ENCODE results near the gene SIGLEC9.

Gene SIGLEC9

GRCh38 chr19:51100601-51101000, 24.1 kb upstream of the SIGLEC9 start:
- H3K4me2 ChIP-seq: no peak overlapping the region
- no peak overlapping the region for H3K4me3 ChIP-seq
- no peaks in the 10 kb centered on the region for H3K27me3 ChIP-seq
- H3K27ac ChIP-seq: no peak overlapping the region
- H3K9me3 ChIP-seq (replicated peaks in 1 of 11): peaks cover 0 to 4% (median 0%) of the 10 kb centered on the region in 11 experiments; a peak in 1 of 22 replicates
- no peak for TF ChIP-seq Cebpa-rat (IDR thresholded peaks at IDR 0.05)
- H3K9ac ChIP-seq: 0 out of 22 replicates have a peak overlapping the region, but pooled peaks of 1 of the 11 experiments have one; percentile 15
- peaks cover 64 to 97% (median 81%) of the 10 kb centered on the region in 11 experiments for H3K36me3 ChIP-seq
- H4K20me1 ChIP-seq: peaks cover 0 to 86% (median 35%) of the 10 kb centered on the region in 11 experiments; a peak in 13 of 22 replicates
- peaks cover 22 to 70% (median 29%) of the 10 kb centered on the region in 10 experiments for H3K4me1 ChIP-seq

- H3K9me3 ChIP-seq (replicated peaks in 1 of 11): peaks cover 0 to 4% (median 0%) of the 10 kb centered on the region in 11 experiments; a peak in 1 of 22 replicates
- 0 out of 22 replicates have a peak overlapping the region, but pooled peaks of 2 of the 11 experiments have one; percentile 0 to 15 for H3K9ac ChIP-seq
- H3K4me1 ChIP-seq: peaks cover 18 to 71% (median 28%) of the 10 kb centered on the region in 10 experiments
- peaks cover 0 to 91% (median 35%) of the 10 kb centered on the region in 11 experiments; a peak in 13 of 22 replicates for H4K20me1 ChIP-seq
- no peak overlapping the region for H3K4me2 ChIP-seq
- H3K27ac ChIP-seq: no peak overlapping the region
- peaks cover 64 to 96% (median 81%) of the 10 kb centered on the region in 11 experiments for H3K36me3 ChIP-seq
- no peak for TF ChIP-seq Cebpa-rat (IDR thresholded peaks at IDR 0.05)
- H3K27me3 ChIP-seq: no peaks in the 10 kb centered on the region
- no peak overlapping the region for H3K4me3 ChIP-seq
Observed at GRCh38 chr19:51101171-51101865, 23.4 kb upstream of the SIGLEC9 start.

- Histone ChIP-seq H3K27me3 (no peaks in the 10 kb centered on the region), H3K4me2 (0 out of 22 replicates have a peak overlapping the region, but pooled peaks of 1 of the 11 experiments have one; percentile 37), H3K27ac (no peak overlapping the region), H4K20me1 (peaks cover 0 to 78% (median 35%) of the 10 kb centered on the region in 11 experiments; a peak in 12 of 22 replicates), H3K36me3 (peaks cover 64 to 83% (median 75%) of the 10 kb centered on the region in 11 experiments), H3K4me3 (no peak overlapping the region), H3K9me3 (replicated peaks in 1 of 11) (peaks cover 0 to 4% (median 0%) of the 10 kb centered on the region in 11 experiments; a peak in 1 of 22 replicates), H3K4me1 (peaks cover 16 to 69% (median 25%) of the 10 kb centered on the region in 10 experiments), H3K9ac (peak overlapping the region in 1 of 11 experiments; percentile 38; a peak in 1 of 22 replicates)
- no peak for TF ChIP-seq Cebpa-rat (IDR thresholded peaks at IDR 0.05)
Observed at GRCh38 chr19:51102991-51103390, 21.7 kb upstream of the SIGLEC9 start.

- Histone ChIP-seq H4K20me1 (peaks cover 0 to 71% (median 35%) of the 10 kb centered on the region in 11 experiments; a peak in 12 of 22 replicates), H3K4me2 (peak overlapping the region in 1 of 11 experiments; percentile 16; a peak in 2 of 22 replicates), H3K9me3 (replicated peaks in 1 of 11) (peaks cover 0 to 4% (median 0%) of the 10 kb centered on the region in 11 experiments; a peak in 1 of 22 replicates), H3K36me3 (peaks cover 56 to 74% (median 67%) of the 10 kb centered on the region in 11 experiments), H3K4me3 (no peak overlapping the region), H3K27ac (no peak overlapping the region), H3K27me3 (peaks cover 0 to 2% (median 0%) of the 10 kb centered on the region in 11 experiments; a peak in 3 of 22 replicates), H3K9ac (peak overlapping the region in 1 of 11 experiments; percentile 1; a peak in 1 of 22 replicates), H3K4me1 (peaks cover 14 to 68% (median 24%) of the 10 kb centered on the region in 10 experiments)
- TF ChIP-seq Cebpa-rat (IDR thresholded peaks at IDR 0.05): no peak
Observed at GRCh38 chr19:51103926-51104341, 20.8 kb upstream of the SIGLEC9 start.

- no peak for TF ChIP-seq Cebpa-rat (IDR thresholded peaks at IDR 0.05)
- Histone ChIP-seq H4K20me1 (peaks cover 0 to 35% (median 12%) of the 10 kb centered on the region in 11 experiments; a peak in 11 of 22 replicates), H3K4me1 (peaks cover 17 to 85% (median 34%) of the 10 kb centered on the region in 10 experiments), H3K4me3 (peak overlapping the region; percentile 67 to 85 (median 78)), H3K4me2 (peak overlapping the region; percentile 83 to 100 (median 96)), H3K27ac (peak overlapping the region; percentile 58 to 94 (median 88)), H3K9ac (peak overlapping the region; percentile 81 to 94 (median 89)), H3K36me3 (peaks cover 27 to 38% (median 31%) of the 10 kb centered on the region in 11 experiments), H3K9me3 (replicated peaks in 1 of 11) (no peaks in the 10 kb centered on the region), H3K27me3 (peaks cover 0 to 3% (median 0%) of the 10 kb centered on the region in 11 experiments; a peak in 3 of 22 replicates)
Observed at GRCh38 chr19:51107406-51108065, 17.2 kb upstream of the SIGLEC9 start.

- TF ChIP-seq Cebpa-rat (IDR thresholded peaks at IDR 0.05): no peak
- Histone ChIP-seq H3K4me1 (peaks cover 17 to 88% (median 41%) of the 10 kb centered on the region in 10 experiments), H3K36me3 (peaks cover 20 to 31% (median 24%) of the 10 kb centered on the region in 11 experiments), H3K9me3 (replicated peaks in 1 of 11) (no peaks in the 10 kb centered on the region), H3K4me3 (peak within 1 kb of the TSS; percentile 67 to 85 (median 78)), H3K9ac (peak within 1 kb of the TSS; percentile 81 to 94 (median 89)), H3K27me3 (peaks cover 0 to 3% (median 0%) of the 10 kb centered on the region in 11 experiments; a peak in 3 of 22 replicates), H4K20me1 (peaks cover 0 to 28% (median 10%) of the 10 kb centered on the region in 11 experiments; a peak in 10 of 22 replicates), H3K27ac (peak within 1 kb of the TSS; percentile 58 to 94 (median 88)), H3K4me2 (peak within 1 kb of the TSS; percentile 89 to 100 (median 96))
Observed at GRCh38 chr19:51108066-51108804, 16.5 kb upstream of the SIGLEC9 start, which contains the start of gene CTU1. Gene CTU1, minus strand, starts transcription at chr19:51108409. Its CDS starts 3,840 bp downstream, at chr19:51104569.

GRCh38 chr19:51108805-51109146, 15.9 kb upstream of the SIGLEC9 start:
- Histone ChIP-seq H3K36me3 (peaks cover 15 to 25% (median 18%) of the 10 kb centered on the region in 11 experiments), H3K4me1 (peaks cover 17 to 90% (median 46%) of the 10 kb centered on the region in 10 experiments), H3K4me2 (peak overlapping the region; percentile 75 to 99 (median 90)), H3K27me3 (peaks cover 0 to 3% (median 0%) of the 10 kb centered on the region in 11 experiments; a peak in 3 of 22 replicates), H4K20me1 (peaks cover 0 to 25% (median 8%) of the 10 kb centered on the region in 11 experiments; a peak in 10 of 22 replicates), H3K9ac (peak overlapping the region; percentile 53 to 94 (median 86); a peak in 20 of 22 replicates), H3K27ac (peak overlapping the region in 10 of 11 experiments; percentile 21 to 91 (median 54); a peak in 14 of 22 replicates), H3K4me3 (peak overlapping the region; percentile 67 to 85 (median 78)), H3K9me3 (replicated peaks in 1 of 11) (no peaks in the 10 kb centered on the region)
- TF ChIP-seq Cebpa-rat (IDR thresholded peaks at IDR 0.05): no peak

GRCh38 chr19:51110666-51110971, 14.1 kb upstream of the SIGLEC9 start:
- Histone ChIP-seq H4K20me1 (peaks cover 0 to 7% (median 0%) of the 10 kb centered on the region in 11 experiments; a peak in 3 of 22 replicates), H3K9ac (no peak overlapping the region), H3K4me3 (no peak overlapping the region), H3K36me3 (peaks cover 0 to 7% (median 3%) of the 10 kb centered on the region in 11 experiments; a peak in 10 of 22 replicates), H3K27me3 (peaks cover 0 to 3% (median 0%) of the 10 kb centered on the region in 11 experiments; a peak in 3 of 22 replicates), H3K4me1 (peaks cover 17 to 92% (median 60%) of the 10 kb centered on the region in 10 experiments), H3K27ac (no peak overlapping the region), H3K9me3 (replicated peaks in 1 of 11) (no peaks in the 10 kb centered on the region), H3K4me2 (peak overlapping the region in 3 of 11 experiments; percentile 86 to 98 (median 86); a peak in 5 of 22 replicates)
- TF ChIP-seq Cebpa-rat (IDR thresholded peaks at IDR 0.05): no peak
